HG03066 (cell line): ENCODE results near the gene CTAGE8.
"Not testable (repeated sequence)": the region's sequence is repeated elsewhere in the genome, so short reads cannot be mapped to it uniquely, and the experiment has no call there.

Source experiments
- ATAC-seq: cut with Tn5 transposase; IDR thresholded peaks from one replicate; pipeline ENCODE4 v1.9.1; 2021; ENCODE audit warnings: low read depth; ENCODE audit not compliant: unreplicated experiment

The CTAGE8 gene

GRCh38 chr7:144262128-144262527, 7.0 kb downstream of the CTAGE8 start:
- ATAC-seq: not testable (repeated sequence)

GRCh38 chr7:144259067-144259466, 10.0 kb downstream of the CTAGE8 start:
- ATAC-seq: not testable (repeated sequence)

DNA sequence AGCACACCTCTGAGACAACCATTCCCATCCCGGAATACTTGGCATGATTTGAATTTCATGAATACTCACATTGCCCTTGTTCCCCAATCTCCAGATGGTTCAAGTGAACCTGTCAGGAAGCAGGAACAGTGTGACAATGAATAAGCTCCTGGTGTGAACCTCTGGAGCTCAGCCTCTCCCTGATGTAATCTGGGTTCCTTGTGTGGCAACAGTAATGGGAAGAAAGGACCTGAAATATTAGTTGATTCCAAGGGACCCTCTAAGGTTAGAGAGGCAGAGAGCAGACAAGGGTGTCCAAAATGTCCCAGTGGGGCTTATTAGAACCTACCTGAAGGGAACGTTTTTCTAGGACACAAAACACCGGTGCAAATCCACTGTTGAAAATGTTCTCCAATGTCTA, 13.0 kb downstream of the CTAGE8 start:
- ATAC-seq: no peak

GRCh38 chr7:144255471-144255897, 13.6 kb downstream of the CTAGE8 start:
- ATAC-seq: no peak

DNA sequence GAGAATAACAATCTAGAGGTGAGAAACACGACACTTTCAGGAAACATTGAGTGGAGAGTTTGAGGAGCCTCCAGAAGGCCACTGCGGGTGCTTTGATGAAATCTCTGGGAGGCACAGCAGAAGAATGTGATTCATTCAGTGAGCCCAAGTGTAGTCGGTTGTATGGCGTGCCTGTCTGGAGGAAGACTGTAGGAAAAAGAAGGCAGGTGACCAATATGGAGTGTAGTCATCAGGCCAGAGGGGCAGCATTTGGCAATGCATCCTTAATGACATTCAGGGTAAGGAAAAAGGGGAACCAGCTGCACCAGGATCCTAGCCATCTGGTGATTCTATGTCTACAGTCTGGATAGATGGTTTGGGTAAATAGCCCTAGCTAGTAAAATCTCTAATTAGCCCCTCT, 16.8 kb downstream of the CTAGE8 start:
- not testable (repeated sequence) for ATAC-seq

- not testable (repeated sequence) for ATAC-seq
These were observed 21.3 kb downstream of the CTAGE8 start for GRCh38 chr7:144247674-144248330.

- not testable (repeated sequence) for ATAC-seq
These were observed 22.1 kb downstream of the CTAGE8 start for GRCh38 chr7:144246967-144247366.

DNA sequence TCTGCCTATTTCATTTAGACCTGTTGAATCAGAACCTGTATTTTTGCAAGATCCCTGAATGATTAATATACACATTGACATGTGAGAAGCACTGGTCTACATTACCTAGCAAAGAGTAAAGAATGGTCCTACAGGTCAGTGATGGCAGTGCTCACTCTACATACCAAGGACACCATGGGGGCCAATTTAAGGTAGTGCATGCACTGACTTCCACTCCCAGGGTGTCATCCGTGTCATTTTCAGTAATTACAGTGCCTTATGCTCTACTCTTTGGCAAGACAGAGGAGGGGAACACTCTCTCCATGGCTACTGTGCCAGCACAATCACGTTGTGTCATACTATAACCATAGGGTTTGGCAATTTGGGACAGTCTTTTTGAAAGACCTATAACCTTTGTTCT, 23.7 kb downstream of the CTAGE8 start:
- ATAC-seq: not testable (repeated sequence)

DNA sequence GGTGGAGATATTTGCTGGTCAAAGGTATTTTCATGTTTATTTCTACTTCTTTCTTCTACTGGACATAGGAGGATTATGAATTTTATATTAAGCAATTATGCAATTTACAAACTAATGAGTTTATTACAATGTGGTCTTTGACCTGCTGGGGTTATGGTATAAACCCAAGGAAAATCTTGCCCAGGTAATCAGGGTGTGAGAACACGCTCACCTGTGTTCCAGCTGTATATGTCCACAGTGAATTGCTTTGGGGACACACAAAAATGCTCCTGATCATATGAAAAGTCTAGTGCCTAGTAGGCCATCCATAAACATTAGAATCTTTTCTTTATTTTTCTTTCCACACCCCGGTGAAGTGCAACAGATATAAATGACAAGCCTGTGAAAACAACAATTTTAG, 29.7 kb downstream of the CTAGE8 start, which contains the start of gene OR2A42:
TSS of gene OR2A42 (minus strand) at position 241 of the 400 bp plus-strand sequence. CDS start 6,762 bp downstream, outside the sequence.
- ATAC-seq: not testable (repeated sequence)

- not testable (repeated sequence) for ATAC-seq
These were observed 30.5 kb downstream of the CTAGE8 start for GRCh38 chr7:144238530-144239082.

DNA sequence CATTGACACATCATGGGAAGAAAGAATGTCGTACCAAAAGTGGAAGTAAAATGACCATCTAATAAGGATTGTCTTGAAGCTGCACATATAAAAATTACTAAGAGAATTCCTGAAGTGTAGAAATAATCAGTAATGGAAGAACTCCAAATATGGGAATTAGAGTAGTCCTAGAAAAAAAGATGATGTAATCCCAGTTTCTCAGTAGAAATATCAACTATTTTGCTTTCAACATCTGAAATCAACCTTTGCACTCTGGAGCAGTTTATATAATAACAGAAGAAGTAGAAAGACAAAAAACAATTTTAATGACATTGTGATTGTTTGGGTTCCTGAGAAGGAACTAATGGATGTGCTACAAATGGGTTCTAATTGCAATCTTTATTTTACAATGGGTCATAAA, 36.0 kb downstream of the CTAGE8 start:
- ATAC-seq: not testable (repeated sequence)

GRCh38 chr7:144231027-144231426, 38.1 kb downstream of the CTAGE8 start:
- not testable (repeated sequence) for ATAC-seq

DNA sequence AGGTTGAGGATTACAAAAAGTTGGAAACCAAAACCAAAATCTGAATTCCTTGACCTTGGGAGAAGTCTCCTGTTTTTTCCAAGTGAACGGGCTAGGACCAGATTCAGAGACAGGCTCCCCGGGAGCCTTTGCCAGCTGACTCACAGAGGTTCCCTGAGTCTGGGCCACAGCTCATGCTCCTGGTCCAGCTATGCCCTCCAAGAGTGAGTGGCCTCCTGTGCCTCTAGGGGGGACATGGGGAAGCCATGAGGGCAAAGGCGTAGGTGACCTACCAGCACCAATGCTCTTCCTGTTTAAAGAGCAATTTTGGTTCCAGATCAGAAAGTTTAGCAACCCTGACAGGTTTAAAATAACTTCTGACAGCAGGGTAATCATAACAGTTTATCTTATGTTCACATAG, 40.3 kb downstream of the CTAGE8 start:
- ATAC-seq: not testable (repeated sequence)

DNA sequence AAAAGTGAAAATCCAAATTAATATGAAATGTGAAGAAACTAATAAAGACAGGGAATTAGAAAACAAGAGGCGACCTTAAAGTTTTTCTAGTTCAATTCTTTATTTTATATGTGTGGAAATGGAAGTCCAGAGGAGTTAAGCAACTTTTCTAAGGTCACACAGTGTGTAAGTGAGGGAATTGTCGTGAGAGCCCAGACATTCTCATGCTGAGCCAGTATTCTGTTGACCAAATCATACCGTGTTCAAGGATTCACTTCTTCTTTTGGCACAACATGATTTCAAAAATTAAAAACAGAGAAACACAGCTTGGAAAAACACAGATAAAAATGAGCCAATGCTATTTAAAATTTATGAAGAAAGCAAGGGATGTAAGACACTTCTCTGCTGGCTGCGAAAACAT, 42.2 kb downstream of the CTAGE8 start:
- not testable (repeated sequence) for ATAC-seq

- ATAC-seq: not testable (repeated sequence)
These were observed 45.4 kb downstream of the CTAGE8 start for GRCh38 chr7:144223675-144224074.

DNA sequence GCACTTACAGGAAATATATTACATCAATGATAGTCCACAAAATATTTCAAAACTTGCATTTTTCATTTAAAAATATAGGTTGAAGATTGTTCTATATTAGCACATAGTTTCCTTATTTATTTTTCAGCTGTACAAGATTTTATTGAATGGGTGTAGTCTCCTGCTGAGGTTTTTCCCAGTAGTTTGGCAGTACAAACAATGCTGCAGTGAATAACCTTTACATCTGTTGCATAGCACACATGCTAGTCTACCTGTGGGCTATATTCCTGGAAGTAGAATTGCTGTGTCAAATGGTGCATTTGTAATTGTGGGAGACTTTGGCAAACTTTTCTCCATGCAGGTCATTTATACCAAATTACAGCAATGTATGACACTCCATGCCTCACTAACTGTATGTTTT, 48.6 kb downstream of the CTAGE8 start:
- not testable (repeated sequence) for ATAC-seq

GRCh38 chr7:144219149-144219548, 49.9 kb downstream of the CTAGE8 start:
- not testable (repeated sequence) for ATAC-seq

GRCh38 chr7:144218581-144218980, 50.5 kb downstream of the CTAGE8 start:
- ATAC-seq: not testable (repeated sequence)

- ATAC-seq: not testable (repeated sequence)
These were observed 51.9 kb downstream of the CTAGE8 start for GRCh38 chr7:144217200-144217599.
